ENCODE data around the gene ADARB2.

Gene ADARB2

GRCh38 chr10:1214071-1214675 is 523.2 kb downstream of the ADARB2 start:
- Histone ChIP-seq H3K27ac (no peak overlapping the region), H3K4me1 (ENCODE audit: control insufficient read depth in 1 of 2, insufficient read depth in 1 of 2, low read depth in 1 of 2, low read length in 1 of 2) (no peaks in the 10 kb centered on the region), H3K4me3 (ENCODE audit: low read depth in 1 of 2, low read length in 1 of 2) (no peak overlapping the region), H3K9me3 (no peaks in the 10 kb centered on the region), H3K36me3 (peaks cover 59% of the 10 kb centered on the region), H3K27me3 (no peaks in the 10 kb centered on the region)
- TF ChIP-seq CTCF (IDR thresholded peaks at IDR 0.05), result no peak

GRCh38 chr10:1213252-1214070 is 523.9 kb downstream of the ADARB2 start:
- H3K9me3 ChIP-seq, result no peaks in the 10 kb centered on the region
- H3K27me3 ChIP-seq, result no peaks in the 10 kb centered on the region
- H3K4me3 ChIP-seq (ENCODE audit: low read depth in 1 of 2, low read length in 1 of 2), result no peak overlapping the region
- peaks cover 62% of the 10 kb centered on the region for H3K36me3 ChIP-seq
- no peak for TF ChIP-seq CTCF (IDR thresholded peaks at IDR 0.05)
- H3K27ac ChIP-seq, result no peak overlapping the region
- no peaks in the 10 kb centered on the region for H3K4me1 ChIP-seq (ENCODE audit: control insufficient read depth in 1 of 2, insufficient read depth in 1 of 2, low read depth in 1 of 2, low read length in 1 of 2)

- H3K4me1 ChIP-seq (ENCODE audit: control insufficient read depth in 1 of 2, insufficient read depth in 1 of 2, low read depth in 1 of 2, low read length in 1 of 2), result no peaks in the 10 kb centered on the region
- TF ChIP-seq CTCF (IDR thresholded peaks at IDR 0.05), result no peak
- H3K4me3 ChIP-seq (ENCODE audit: low read depth in 1 of 2, low read length in 1 of 2), result no peak overlapping the region
Observed at GRCh38 chr10:1212571-1213141, 524.7 kb downstream of the ADARB2 start.

GRCh38 chr10:1211844-1212570 is 525.3 kb downstream of the ADARB2 start:
- Histone ChIP-seq H3K4me1 (ENCODE audit: control insufficient read depth in 1 of 2, insufficient read depth in 1 of 2, low read depth in 1 of 2, low read length in 1 of 2) (no peaks in the 10 kb centered on the region), H3K9me3 (no peaks in the 10 kb centered on the region), H3K4me3 (ENCODE audit: low read depth in 1 of 2, low read length in 1 of 2) (no peak overlapping the region), H3K27ac (no peak overlapping the region), H3K27me3 (no peaks in the 10 kb centered on the region), H3K36me3 (peaks cover 56% of the 10 kb centered on the region)
- TF ChIP-seq CTCF (IDR thresholded peaks at IDR 0.05), result no peak

More at GRCh38 chr10:1212571-1213141, 524.7 kb downstream of the ADARB2 start:
- Histone ChIP-seq H3K36me3 (peaks cover 62% of the 10 kb centered on the region), H3K9me3 (no peaks in the 10 kb centered on the region), H3K27me3 (no peaks in the 10 kb centered on the region), H3K27ac (no peak overlapping the region)

GRCh38 chr10:1210667-1211066 is 526.7 kb downstream of the ADARB2 start:
- no peak for TF ChIP-seq CTCF (IDR thresholded peaks at IDR 0.05)
- Histone ChIP-seq H3K27me3 (no peaks in the 10 kb centered on the region), H3K27ac (no peak overlapping the region), H3K9me3 (no peaks in the 10 kb centered on the region), H3K4me3 (ENCODE audit: low read depth in 1 of 2, low read length in 1 of 2) (no peak overlapping the region), H3K4me1 (ENCODE audit: control insufficient read depth in 1 of 2, insufficient read depth in 1 of 2, low read depth in 1 of 2, low read length in 1 of 2) (no peaks in the 10 kb centered on the region), H3K36me3 (peaks cover 43% of the 10 kb centered on the region)
